ENCODE results near the gene HOXA6.
A peak's percentile ranks its signal among the peaks of the same experiment; 100 is the strongest.

Gene HOXA6

GRCh38 chr7:27185013-27185853 lies 37.7 kb upstream of the HOXA6 start, which contains the start of gene HOXA11:
HOXA11 (minus strand) TSS chr7:27185232; CDS start chr7:27185144, 88 bp downstream.
- H3K27me3 ChIP-seq (ENCODE audit: insufficient read depth, low read depth) = peaks cover 12% of the 10 kb centered on the region; the same call in 1 of the 2 replicates
- H2AFZ ChIP-seq (ENCODE audit: low read depth) = peak within 1 kb of the TSS; percentile 42

GRCh38 chr7:27184337-27185012 lies 36.9 kb upstream of the HOXA6 start:
- no peak overlapping the region for H3K4me3 ChIP-seq (IDR thresholded peaks at IDR 0.05; ENCODE audit: insufficient read depth, low read depth, low read length)
- no peaks in the 10 kb centered on the region for H3K79me2 ChIP-seq (ENCODE audit: insufficient read depth, low read depth)
- H4K20me1 ChIP-seq (ENCODE audit: insufficient read depth) = no peaks in the 10 kb centered on the region
- peaks cover 8% of the 10 kb centered on the region for H3K4me1 ChIP-seq (ENCODE audit: low read depth, poor library complexity, severe bottlenecking)
- peaks cover 12% of the 10 kb centered on the region; the same call in 1 of the 2 replicates for H3K27me3 ChIP-seq (ENCODE audit: insufficient read depth, low read depth)
- TF ChIP-seq CTCF (conservative IDR thresholded peaks at IDR 0.05; ENCODE audit: low read depth, low read length) = no peak
- H3K4me2 ChIP-seq = peak overlapping the region; percentile 34; the same call in 1 of the 2 replicates
- H3K27ac ChIP-seq = no peak overlapping the region
- peak overlapping the region; percentile 23; the same call in 1 of the 2 replicates for H3K9ac ChIP-seq
- peak overlapping the region; percentile 42 for H2AFZ ChIP-seq (ENCODE audit: low read depth)
- H3K36me3 ChIP-seq (ENCODE audit: insufficient read depth) = no peaks in the 10 kb centered on the region

More at GRCh38 chr7:27185013-27185853, 37.7 kb upstream of the HOXA6 start, which contains the start of gene HOXA11:
- no peaks in the 10 kb centered on the region for H4K20me1 ChIP-seq (ENCODE audit: insufficient read depth)
- peak within 1 kb of the TSS; percentile 23; the same call in 1 of the 2 replicates for H3K9ac ChIP-seq
- H3K4me3 ChIP-seq (IDR thresholded peaks at IDR 0.05; ENCODE audit: insufficient read depth, low read depth, low read length) = no peak within 1 kb of the TSS
- peak within 1 kb of the TSS; percentile 34; the same call in 1 of the 2 replicates for H3K4me2 ChIP-seq
- TF ChIP-seq CTCF (conservative IDR thresholded peaks at IDR 0.05; ENCODE audit: low read depth, low read length) = no peak
- H3K36me3 ChIP-seq (ENCODE audit: insufficient read depth) = no peaks in the 10 kb centered on the region
- H3K27ac ChIP-seq = no peak within 1 kb of the TSS
- peaks cover 8% of the 10 kb centered on the region for H3K4me1 ChIP-seq (ENCODE audit: low read depth, poor library complexity, severe bottlenecking)
- no peaks in the 10 kb centered on the region for H3K79me2 ChIP-seq (ENCODE audit: insufficient read depth, low read depth)

GRCh38 chr7:27183682-27184336 lies 36.2 kb upstream of the HOXA6 start:
- no peaks in the 10 kb centered on the region for H3K36me3 ChIP-seq (ENCODE audit: insufficient read depth)
- H3K27ac ChIP-seq = no peak overlapping the region
- peak overlapping the region; percentile 23; the same call in 1 of the 2 replicates for H3K9ac ChIP-seq
- H3K4me3 ChIP-seq (IDR thresholded peaks at IDR 0.05; ENCODE audit: insufficient read depth, low read depth, low read length) = no peak overlapping the region
- TF ChIP-seq CTCF (conservative IDR thresholded peaks at IDR 0.05; ENCODE audit: low read depth, low read length) = no peak
- peak overlapping the region; percentile 42 for H2AFZ ChIP-seq (ENCODE audit: low read depth)
- no peaks in the 10 kb centered on the region for H4K20me1 ChIP-seq (ENCODE audit: insufficient read depth)
- H3K4me2 ChIP-seq = peak overlapping the region; percentile 34
- H3K79me2 ChIP-seq (ENCODE audit: insufficient read depth, low read depth) = no peaks in the 10 kb centered on the region
- peaks cover 12% of the 10 kb centered on the region; the same call in 1 of the 2 replicates for H3K27me3 ChIP-seq (ENCODE audit: insufficient read depth, low read depth)
- peaks cover 8% of the 10 kb centered on the region for H3K4me1 ChIP-seq (ENCODE audit: low read depth, poor library complexity, severe bottlenecking)
